GM21515 (cell line): ENCODE data around the gene FGF3.

Experiments used
- ATAC-seq: cut with Tn5 transposase; IDR thresholded peaks from one replicate; pipeline ENCODE4 v1.9.1; 2021; ENCODE audit not compliant: unreplicated experiment

FGF3 gene

GRCh38 chr11:69844396-69844795 is 25.2 kb upstream of the FGF3 start:
- ATAC-seq, result no peak

- ATAC-seq, result no peak
These were observed 24.3 kb upstream of the FGF3 start for GRCh38 chr11:69843529-69843921.

DNA sequence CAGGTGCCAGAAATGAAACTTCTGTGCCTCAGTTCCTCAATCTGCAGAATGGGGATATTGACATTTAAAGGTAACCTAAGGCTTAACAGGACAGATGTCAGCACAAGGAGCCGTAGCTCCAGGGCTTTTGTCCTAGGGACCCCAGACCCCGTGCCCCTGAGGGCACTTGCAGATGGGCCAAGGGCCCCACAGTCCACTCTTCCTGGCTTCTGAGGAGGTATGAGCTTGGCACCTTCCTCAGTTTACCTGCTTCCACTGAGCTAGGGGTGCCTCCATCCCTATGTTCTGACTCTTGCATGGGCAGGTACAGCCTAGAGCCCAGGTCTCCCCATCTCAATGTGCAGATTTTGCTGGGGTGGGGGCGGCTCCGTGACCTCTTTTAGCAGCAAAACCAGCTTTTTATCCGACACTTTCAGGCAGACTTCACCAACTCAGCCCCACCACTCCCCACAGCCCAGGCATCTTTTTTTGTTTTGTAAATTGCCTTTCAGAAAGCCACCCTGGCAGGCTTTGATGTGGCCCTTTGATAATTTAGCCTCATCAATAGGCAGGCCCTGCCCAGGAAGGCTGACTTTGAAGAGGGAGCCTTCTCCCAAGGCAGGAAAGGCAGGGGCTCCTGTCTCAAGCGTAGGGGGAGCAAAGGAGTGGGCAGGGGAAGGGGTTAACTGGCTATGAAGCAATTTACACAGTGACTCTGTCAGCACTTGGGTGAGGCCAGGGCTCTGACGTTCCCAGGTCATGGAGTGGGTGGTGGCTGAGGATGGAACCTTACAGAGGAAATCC is 23.7 kb upstream of the FGF3 start:
- no peak for ATAC-seq

DNA sequence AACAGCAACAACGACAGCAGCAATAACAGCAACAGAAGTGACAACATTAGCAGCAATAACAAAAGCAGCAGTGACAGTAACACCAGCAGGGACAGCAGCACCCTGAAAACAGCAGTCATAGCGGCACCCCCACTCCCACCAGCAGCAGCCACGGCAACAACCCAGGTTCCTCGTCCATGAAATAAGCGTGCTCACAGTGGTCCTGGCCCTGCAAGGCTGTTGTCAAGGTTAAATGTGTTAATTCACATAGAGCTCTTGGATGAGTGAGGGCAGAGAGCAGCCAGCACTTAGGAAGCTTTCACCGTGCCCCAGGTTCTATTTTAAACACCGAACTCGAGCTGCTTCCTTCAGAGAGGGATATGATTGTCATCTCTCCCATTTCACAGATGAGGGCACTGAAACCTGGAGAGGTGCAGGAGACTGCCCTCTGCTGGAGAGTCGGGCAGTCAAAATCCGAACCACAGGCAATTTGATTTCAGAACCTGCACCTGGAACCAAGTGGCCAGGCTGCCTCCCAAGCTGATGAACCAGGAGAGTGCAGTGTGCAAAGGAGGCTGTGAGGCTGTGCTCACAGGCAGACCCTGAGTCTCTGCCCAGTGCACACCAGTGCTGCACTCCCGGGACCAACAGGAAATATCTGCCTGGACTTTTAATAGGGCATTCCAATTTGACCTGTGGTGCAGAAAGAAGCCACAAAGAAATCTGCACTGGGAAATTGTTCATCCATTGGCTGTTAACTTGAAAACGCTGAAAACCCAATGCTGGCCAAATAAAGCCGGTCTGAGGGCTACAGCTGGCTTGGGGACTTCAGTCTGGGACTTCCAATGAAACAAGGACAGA is 22.9 kb upstream of the FGF3 start:
- ATAC-seq, result no peak

- ATAC-seq, result no peak
These were observed 22.1 kb upstream of the FGF3 start for GRCh38 chr11:69841170-69841858.

DNA sequence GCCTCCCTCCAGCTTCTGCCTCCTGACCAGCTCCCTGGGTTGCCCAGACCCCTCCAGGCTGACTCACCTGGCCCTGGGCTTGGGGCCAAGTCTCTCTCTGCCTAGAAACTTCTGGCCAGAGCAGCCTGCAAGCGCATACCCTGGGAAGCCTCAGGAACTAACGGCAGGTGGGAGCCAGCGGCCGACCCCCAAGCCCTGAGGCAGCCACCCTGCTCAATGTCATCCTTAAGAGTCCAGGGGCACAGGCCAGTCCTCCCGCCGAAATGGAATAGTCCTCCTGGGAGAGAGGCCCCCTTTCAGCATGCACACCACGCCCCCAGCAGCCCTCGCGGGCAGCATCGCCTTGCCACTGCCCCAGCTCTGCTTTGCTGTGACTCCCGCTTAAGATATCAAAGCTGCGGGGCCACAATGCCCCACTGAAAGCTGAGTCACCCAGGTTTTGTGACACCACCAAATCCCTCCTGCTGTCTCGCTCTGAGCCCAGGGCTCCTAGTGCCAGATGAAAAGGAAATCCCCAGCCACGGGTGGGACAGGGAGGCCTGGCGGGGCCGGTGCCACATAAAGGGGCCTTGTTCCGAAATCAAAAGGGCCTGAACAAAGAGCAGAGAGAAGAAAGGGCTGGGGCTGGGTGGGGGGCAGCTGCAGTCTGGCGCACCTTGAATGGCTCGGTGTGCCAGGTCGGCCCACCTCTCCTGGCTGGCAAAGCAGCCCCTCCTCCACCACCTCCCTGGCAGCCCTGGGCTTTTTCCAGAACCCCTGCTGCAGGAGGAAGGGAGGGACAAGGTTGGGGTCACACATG is 21.4 kb upstream of the FGF3 start:
- no peak for ATAC-seq

- no peak for ATAC-seq
These were observed 20.3 kb upstream of the FGF3 start for GRCh38 chr11:69839516-69839915.

DNA sequence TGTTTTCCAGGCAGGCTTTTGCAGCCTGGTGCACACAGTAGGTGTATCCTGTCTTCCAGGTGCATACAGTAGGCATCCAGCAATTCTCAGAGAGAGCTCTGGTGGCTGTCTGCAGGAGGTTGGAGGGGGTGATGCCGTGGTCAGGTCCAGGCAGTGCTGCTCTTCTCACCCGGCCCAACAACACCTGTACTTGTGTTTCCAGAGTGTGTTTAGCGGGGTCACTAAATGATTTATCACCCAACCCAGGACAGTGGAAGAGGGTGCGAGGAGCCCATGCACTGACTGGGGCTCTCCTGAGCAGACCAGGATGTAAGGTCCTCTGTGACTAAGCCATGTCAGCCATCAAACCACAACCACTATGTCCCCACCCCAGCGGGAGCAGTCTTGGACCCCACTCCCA is 18.6 kb upstream of the FGF3 start:
- no peak for ATAC-seq

DNA sequence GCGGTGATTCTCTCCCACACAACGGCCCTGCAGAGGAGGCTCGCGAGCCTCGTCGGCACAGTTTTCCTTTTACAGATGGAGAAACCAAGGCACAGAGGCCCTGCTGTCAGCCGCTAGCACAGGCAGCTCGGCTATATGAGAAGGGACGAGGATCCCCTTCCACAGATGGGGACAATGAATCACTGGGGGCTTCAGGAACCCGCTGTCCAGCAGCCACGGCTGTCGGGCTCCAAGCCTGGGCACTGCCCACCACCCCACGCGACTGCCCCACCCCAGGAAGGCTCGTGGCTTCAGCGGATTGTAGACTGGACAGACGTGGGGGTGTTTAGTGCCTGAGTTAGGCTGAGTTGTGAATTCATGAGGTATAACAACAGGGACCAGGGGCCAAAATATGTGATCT is 17.2 kb upstream of the FGF3 start:
- no peak for ATAC-seq

DNA sequence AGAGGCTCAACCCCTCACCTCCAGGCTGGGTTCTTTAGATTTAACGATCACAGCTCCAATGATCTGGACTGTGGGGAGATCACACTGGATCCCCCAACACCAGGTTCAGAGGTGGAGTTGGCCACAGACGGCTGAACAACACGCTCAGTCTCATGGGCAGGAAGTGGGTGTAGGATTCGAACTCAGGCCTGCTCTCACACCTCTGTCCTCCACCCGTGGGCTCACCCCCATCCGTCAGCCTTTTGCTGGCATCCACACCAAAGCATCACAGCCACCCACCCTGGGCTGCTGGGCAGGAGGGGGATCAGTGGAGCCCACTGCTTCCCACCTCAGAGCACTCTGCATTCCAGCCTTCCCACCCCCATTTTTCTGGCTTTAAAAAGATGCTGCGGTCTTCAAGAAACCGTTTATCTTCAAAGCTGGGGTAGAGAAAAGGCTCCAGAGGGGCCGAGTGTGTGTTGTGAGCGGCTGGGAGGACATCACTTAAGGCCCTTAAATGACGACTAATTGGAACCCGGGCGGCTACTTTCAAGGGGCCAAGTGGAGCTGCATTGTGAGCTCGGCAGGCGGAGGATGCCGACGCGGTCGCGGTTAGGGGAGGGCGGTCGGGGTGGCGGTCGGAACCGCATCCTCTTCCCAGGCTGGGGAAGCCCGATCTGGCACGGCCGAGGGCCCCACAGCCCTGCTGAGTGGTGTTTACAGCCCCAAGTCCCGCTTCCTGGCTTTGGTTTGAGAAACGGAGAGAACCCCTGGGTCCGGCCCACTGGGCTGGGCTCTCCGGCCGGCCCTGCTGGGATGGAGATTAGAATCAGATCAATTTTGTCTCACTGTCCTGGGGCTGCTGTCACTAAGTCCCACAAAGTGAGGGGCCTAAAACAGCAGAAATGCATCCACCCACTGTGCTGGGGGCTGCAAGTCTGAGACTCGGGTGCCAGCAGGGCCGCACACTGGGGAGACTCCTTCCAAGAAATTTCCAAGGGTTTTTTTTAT is 15.9 kb upstream of the FGF3 start:
- no peak for ATAC-seq

DNA sequence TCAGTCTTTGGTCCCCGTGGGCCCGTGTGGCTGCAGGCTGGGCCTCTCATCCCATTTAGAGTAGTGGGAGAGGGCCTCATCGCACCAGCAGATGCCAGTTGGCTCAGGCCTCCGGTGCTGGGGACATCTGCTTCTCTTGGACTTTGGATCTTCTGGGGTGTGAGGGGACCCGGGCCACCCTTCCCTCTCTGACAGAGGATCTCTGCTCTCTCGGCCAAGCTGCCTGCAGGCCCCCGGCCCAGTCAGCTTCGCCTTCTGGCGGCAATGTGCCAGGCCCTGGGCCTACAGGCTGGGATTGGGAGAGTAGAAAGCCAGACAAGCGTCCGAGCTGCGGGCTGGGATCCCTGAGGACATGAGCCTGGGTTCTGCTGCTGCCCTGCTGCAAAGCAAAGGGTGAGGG is 15.0 kb upstream of the FGF3 start:
- ATAC-seq, result no peak

GRCh38 chr11:69832561-69833413 is 13.6 kb upstream of the FGF3 start:
- no peak for ATAC-seq

GRCh38 chr11:69831985-69832384 is 12.8 kb upstream of the FGF3 start:
- no peak for ATAC-seq

- no peak for ATAC-seq
These were observed 10.9 kb upstream of the FGF3 start for GRCh38 chr11:69830086-69830485.

DNA sequence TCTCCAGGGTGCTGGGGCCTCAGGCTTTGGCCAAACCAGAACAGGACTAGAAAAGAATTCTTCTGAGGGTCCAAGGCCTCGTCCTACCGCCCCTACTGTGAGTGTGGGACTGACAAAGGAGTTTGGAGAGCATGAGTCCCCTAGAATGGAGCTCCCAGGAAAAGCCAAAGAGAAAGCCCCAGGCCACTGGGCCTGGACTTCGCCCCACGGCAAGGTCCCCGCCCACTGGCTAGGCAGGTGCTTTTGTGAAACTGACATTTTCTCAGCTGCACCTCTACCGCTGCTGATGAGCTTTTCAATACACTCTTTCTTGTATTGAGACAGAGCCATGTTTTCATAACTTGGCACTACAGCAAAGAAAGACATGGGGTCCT is 9.7 kb upstream of the FGF3 start:
- no peak for ATAC-seq

DNA sequence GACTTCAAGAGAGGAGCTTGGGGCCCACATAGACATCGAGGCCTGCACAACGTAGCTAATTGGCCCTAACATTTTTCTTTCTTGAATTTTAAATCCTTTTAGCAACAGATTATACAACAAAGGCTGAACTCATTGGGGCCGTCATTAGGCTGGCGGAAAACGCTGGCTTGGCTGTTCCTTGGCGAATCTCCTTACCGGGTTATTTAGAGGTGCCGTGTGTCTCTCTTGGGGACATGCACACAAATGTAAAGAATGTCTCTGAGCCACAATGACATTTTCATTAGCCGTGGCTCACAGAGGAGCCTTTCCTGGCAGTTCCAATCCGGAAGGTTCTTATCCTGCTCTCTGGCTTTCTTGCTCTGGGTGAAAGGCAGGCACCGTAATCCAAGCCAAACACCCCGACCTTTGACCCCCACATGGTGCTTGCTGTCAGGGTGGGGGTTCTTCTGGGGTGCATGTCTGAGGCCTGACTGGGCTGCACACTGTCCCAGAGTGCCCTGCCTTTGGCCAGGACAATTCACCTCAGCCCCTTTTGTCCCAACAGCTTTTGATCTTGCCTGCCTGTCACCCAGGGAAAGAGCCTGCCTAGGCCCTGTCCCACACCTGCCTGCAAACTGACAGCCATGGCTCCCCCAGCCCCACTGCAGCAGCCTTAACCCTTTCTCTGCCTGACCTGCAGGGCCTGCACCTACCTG is 9.2 kb upstream of the FGF3 start:
- no peak for ATAC-seq

DNA sequence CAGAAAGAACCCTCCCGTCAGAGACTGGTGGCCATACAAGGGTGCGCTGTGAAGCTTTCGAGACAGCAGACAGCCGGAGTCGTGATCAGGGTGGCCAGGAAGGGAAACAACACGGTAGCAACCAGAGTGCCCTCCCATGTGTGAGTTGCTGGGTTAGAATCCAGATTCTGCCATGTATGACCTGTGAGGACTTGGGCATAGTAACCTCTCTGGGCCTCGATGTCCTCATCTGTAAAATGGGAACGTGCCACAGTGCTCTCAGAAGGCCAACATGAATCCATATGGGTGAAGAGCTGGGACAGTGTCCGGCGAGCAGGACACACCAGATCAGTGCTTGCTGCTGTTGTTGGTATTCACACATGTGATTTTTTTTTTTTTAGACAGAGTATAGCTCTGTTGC is 7.6 kb upstream of the FGF3 start:
- ATAC-seq, result no peak

DNA sequence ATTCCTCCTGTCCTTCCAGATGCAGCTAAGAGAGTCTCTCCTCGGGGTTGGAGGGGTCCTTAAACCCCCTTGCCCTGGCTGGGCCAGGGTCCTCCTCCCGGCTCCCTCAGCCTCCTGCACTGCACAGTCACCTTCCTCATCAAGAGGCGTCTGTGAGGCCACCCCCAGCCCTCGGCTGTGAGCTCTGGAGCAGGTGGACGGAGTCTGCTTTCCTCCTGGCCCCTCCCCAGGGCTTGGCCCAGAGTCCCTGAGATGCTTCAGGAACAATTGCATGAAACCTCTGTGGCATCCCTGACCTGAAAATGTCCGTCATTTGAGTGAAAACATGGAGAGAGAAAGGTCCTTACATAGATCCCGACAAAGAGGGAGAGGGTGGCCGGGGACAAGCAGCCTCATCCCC is 6.7 kb upstream of the FGF3 start:
- ATAC-seq, result no peak
